ENCODE data around the gene SLC38A8.

- TF ChIP-seq POLR2AphosphoS5 (IDR thresholded peaks at IDR 0.05; ENCODE audit: low read depth, low read length) (no peak), POLR2A (IDR thresholded peaks at IDR 0.05; ENCODE audit: low read depth, low read length) (no peak), TAF1 (IDR thresholded peaks at IDR 0.05; ENCODE audit: low read depth, low read length) (no peak), PAX5 (IDR thresholded peaks at IDR 0.05; ENCODE audit: insufficient read depth, low read length, severe bottlenecking) (no peak), SPI1 (IDR thresholded peaks at IDR 0.05; ENCODE audit: low read depth, low read length) (no peak)
Observed at GRCh38 chr16:84085271-84085667, 42.7 kb upstream of the SLC38A8 start.

Measured in GM12891 (cell line).